Panc1 (cell line): ENCODE results near the gene PRKG1. TPM values are rescaled to one million over a fixed set of nuclear protein-coding genes. Genes with fewer than 3 reads are reported as not detected.

ENCODE experiments used
- ATAC-seq: fragments of 200-7000 bp; cut with Tn5 transposase; 2 replicates; pipeline ENCODE4 v1.9.1; 2020; ENCODE audit warnings: mild to moderate bottlenecking, moderate library complexity
- BruUV-seq: library from RNA; stranded (reverse); fragments of 400-500 nt; replicated peaks from 2 replicates; lab custom pipeline; 2021; lab: Mats Ljungman, UMichigan
- CTCF ChIA-PET: fragments of 300-600 bp; sonication (Branson Sonifier 250); formaldehyde crosslinking; loops from one replicate; lab custom pipeline; 2022; ENCODE audit warnings: antibody characterized with exemption; lab: Charles Lee
- POLR2A ChIA-PET: fragments of 300-600 bp; sonication (Branson Sonifier 250); formaldehyde crosslinking; loops from one replicate; lab custom pipeline; 2022; ENCODE audit warnings: antibody characterized with exemption; lab: Charles Lee
- DNase-seq: peaks from one replicate; pipeline ENCODE4 v3.0.0-alpha.2; 2010; ENCODE audit warnings: low read depth, low spot score
- H3K27ac ChIP-seq: 2 replicates; pipeline ENCODE4 v1.5.1; 2011; ENCODE audit warnings: mild to moderate bottlenecking, low read length, inconsistent platforms
- H3K27me3 ChIP-seq: fragments of 200-500 bp; sonication (Bioruptor generic); 2 replicates; pipeline ENCODE4 v1.6.0; 2014; ENCODE audit warnings: low read length, inconsistent platforms; ENCODE audit not compliant: control insufficient read depth, insufficient read depth
- H3K36me3 ChIP-seq: fragments of 200-500 bp; sonication (Bioruptor generic); 2 replicates; pipeline ENCODE4 v1.5.1; 2014; ENCODE audit warnings: inconsistent platforms, mild to moderate bottlenecking, low read length, moderate library complexity; ENCODE audit not compliant: control insufficient read depth, insufficient read depth
- H3K4me1 ChIP-seq: 2 replicates; pipeline ENCODE4 v1.5.1; 2011; ENCODE audit warnings: inconsistent platforms, mild to moderate bottlenecking, low read length, moderate library complexity; ENCODE audit not compliant: control insufficient read depth, insufficient read depth
- H3K4me3 ChIP-seq, 2 experiments: 2 replicates each; pipeline ENCODE4 v1.5.1; 2011 to 2012; ENCODE audit warnings: low read depth in 2 of 2, low read length in 2 of 2, mild to moderate bottlenecking in 2 of 2, inconsistent platforms in 1 of 2, moderate library complexity in 1 of 2
- H3K9me3 ChIP-seq: fragments of 200-500 bp; sonication (Bioruptor generic); 2 replicates; pipeline ENCODE4 v1.5.1; 2014; ENCODE audit warnings: low read depth, mild to moderate bottlenecking, inconsistent platforms, low read length, moderate library complexity; ENCODE audit not compliant: control insufficient read depth, insufficient read depth
- POLR2AphosphoS5 ChIP-seq: IDR thresholded peaks from 2 replicates; pipeline ENCODE4 v1.6.1; 2012; ENCODE audit warnings: mild to moderate bottlenecking, low read depth, low read length, moderate library complexity
- SIN3A ChIP-seq: IDR thresholded peaks from 2 replicates; pipeline ENCODE4 v1.6.1; 2012; ENCODE audit warnings: low read depth, mild to moderate bottlenecking, low read length, moderate library complexity, borderline replicate concordance; ENCODE audit not compliant: insufficient read depth
- TCF7L2 ChIP-seq: IDR thresholded peaks from 2 replicates; pipeline ENCODE4 v1.6.1; 2011; ENCODE audit warnings: mild to moderate bottlenecking, low read depth, low read length, inconsistent platforms
- in situ Hi-C: cut with HindIII; loops from 2 replicates; pipeline ENCODE4 v1.10.0; 2016; ENCODE audit warnings: low sequenced_read_pairs, low pct_unique_long_range_greater_than_20kb
- intact Hi-C: fragments of 100-400 bp; cut with micrococcal nuclease; formaldehyde crosslinking; loops from one replicate; pipeline ENCODE4 v1.10.0; 2022; ENCODE audit not compliant: unreplicated experiment
- total RNA-seq: library from RNA; stranded (reverse); gene quantifications from one replicate; pipeline ENCODE4 v1.2.1, GENCODE V29; 2021; ENCODE audit not compliant: unreplicated experiment
- TF ChIP-seq, protein P1 (sequence below), 2 experiments: IDR thresholded peaks; 2 replicates each; pipeline ENCODE4 v1.6.1; 2011 to 2012; ENCODE audit warnings: low read depth in 2 of 2, control low read depth in 1 of 2, low read length in 1 of 2, mild to moderate bottlenecking in 1 of 2, moderate library complexity in 1 of 2; ENCODE audit not compliant: insufficient read depth in 1 of 2
- TF ChIP-seq, protein P2 (sequence below): fragments of 450-650 bp; IDR thresholded peaks from 2 replicates; pipeline ENCODE4 v1.5.1; 2017; ENCODE audit warnings: mild to moderate bottlenecking

Gene PRKG1
- total RNA-seq, 1 experiment from 2014 or later = 0.92 TPM

DNA sequence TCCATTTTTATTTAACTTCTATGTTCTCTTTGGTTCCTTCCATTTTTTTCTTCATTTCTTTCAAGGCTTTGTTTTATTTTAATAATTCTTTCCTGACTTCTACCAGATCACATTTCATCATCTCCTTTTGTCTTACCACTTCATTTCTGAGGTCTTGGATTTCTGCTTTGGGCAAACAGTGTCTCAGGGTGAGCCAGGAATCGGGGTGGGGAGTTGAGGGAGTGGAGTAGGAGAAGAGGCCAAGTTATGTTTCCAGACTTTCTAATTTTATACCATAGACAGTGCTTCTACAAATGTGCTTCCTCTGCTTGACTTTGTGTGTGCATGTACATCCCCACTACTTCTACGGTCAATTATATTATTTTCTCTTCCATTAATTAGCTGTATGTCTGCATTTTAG is 112.1 kb downstream of the PRKG1 start:
- TF ChIP-seq POLR2AphosphoS5 = no peak
- TF ChIP-seq, protein P1, sequence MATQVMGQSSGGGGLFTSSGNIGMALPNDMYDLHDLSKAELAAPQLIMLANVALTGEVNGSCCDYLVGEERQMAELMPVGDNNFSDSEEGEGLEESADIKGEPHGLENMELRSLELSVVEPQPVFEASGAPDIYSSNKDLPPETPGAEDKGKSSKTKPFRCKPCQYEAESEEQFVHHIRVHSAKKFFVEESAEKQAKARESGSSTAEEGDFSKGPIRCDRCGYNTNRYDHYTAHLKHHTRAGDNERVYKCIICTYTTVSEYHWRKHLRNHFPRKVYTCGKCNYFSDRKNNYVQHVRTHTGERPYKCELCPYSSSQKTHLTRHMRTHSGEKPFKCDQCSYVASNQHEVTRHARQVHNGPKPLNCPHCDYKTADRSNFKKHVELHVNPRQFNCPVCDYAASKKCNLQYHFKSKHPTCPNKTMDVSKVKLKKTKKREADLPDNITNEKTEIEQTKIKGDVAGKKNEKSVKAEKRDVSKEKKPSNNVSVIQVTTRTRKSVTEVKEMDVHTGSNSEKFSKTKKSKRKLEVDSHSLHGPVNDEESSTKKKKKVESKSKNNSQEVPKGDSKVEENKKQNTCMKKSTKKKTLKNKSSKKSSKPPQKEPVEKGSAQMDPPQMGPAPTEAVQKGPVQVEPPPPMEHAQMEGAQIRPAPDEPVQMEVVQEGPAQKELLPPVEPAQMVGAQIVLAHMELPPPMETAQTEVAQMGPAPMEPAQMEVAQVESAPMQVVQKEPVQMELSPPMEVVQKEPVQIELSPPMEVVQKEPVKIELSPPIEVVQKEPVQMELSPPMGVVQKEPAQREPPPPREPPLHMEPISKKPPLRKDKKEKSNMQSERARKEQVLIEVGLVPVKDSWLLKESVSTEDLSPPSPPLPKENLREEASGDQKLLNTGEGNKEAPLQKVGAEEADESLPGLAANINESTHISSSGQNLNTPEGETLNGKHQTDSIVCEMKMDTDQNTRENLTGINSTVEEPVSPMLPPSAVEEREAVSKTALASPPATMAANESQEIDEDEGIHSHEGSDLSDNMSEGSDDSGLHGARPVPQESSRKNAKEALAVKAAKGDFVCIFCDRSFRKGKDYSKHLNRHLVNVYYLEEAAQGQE (IDR thresholded peaks at IDR 0.05; ENCODE audit: insufficient read depth in 1 of 2, low read depth in 2 of 2, low read length in 1 of 2) = no peak
- TF ChIP-seq, protein P2, sequence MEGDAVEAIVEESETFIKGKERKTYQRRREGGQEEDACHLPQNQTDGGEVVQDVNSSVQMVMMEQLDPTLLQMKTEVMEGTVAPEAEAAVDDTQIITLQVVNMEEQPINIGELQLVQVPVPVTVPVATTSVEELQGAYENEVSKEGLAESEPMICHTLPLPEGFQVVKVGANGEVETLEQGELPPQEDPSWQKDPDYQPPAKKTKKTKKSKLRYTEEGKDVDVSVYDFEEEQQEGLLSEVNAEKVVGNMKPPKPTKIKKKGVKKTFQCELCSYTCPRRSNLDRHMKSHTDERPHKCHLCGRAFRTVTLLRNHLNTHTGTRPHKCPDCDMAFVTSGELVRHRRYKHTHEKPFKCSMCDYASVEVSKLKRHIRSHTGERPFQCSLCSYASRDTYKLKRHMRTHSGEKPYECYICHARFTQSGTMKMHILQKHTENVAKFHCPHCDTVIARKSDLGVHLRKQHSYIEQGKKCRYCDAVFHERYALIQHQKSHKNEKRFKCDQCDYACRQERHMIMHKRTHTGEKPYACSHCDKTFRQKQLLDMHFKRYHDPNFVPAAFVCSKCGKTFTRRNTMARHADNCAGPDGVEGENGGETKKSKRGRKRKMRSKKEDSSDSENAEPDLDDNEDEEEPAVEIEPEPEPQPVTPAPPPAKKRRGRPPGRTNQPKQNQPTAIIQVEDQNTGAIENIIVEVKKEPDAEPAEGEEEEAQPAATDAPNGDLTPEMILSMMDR = no peak
- no peak for TF ChIP-seq TCF7L2
- no peak for TF ChIP-seq SIN3A
- Histone ChIP-seq H3K27me3 (no peaks in the 10 kb centered on the region), H3K27ac (no peak overlapping the region), H3K4me3 (no peak overlapping the region), H3K9me3 (0 out of 2 replicates have a peak, but pooled peaks cover 4% of the 10 kb centered on the region), H3K4me1 (no peaks in the 10 kb centered on the region), H3K36me3 (no peaks in the 10 kb centered on the region)
- BruUV-seq = no TSS peak
- in situ Hi-C loops (no loop called here), intact Hi-C loops (no loop called here)
- POLR2A ChIA-PET = no interaction called here
- no peak for DNase-seq
- CTCF ChIA-PET = no interaction called here
- ATAC-seq = no peak

DNA sequence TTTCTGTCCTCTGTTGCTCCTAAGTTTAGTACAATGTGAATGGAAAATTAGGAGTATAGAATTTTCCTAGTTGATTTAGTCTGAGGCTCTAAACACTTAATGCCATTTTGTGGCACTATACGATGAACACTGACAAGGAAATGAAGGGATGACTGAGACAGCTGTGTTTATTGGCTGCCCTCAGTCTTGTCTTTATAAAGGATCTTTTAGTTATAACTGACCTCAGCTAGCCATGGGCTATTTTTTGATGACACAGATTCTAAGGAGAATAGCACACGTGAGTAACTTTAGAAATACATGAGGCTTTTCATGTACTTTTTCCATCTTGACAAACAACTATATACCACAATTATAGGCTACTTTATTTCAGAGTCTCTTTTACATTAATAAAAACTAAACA is 113.7 kb downstream of the PRKG1 start:
- H3K4me3 ChIP-seq = no peak overlapping the region
- H3K27ac ChIP-seq = no peak overlapping the region
- BruUV-seq = no TSS peak
- intact Hi-C loops = no loop called here
- H3K9me3 ChIP-seq = 0 out of 2 replicates have a peak, but pooled peaks cover 4% of the 10 kb centered on the region
- ATAC-seq = no peak
- POLR2A ChIA-PET = no interaction called here
- CTCF ChIA-PET = no interaction called here
- DNase-seq = no peak
- TF ChIP-seq POLR2AphosphoS5 (no peak), SIN3A (no peak), TCF7L2 (no peak)
- TF ChIP-seq, protein P1 (IDR thresholded peaks at IDR 0.05; ENCODE audit: insufficient read depth in 1 of 2, low read depth in 2 of 2, low read length in 1 of 2) = no peak
- TF ChIP-seq, protein P2 = no peak
- H3K4me1 ChIP-seq = no peaks in the 10 kb centered on the region
- no peaks in the 10 kb centered on the region for H3K36me3 ChIP-seq
- no peaks in the 10 kb centered on the region for H3K27me3 ChIP-seq
- in situ Hi-C loops = no loop called here
